Lung (tissue), 12 donors: ENCODE measurements around the gene BCL2L11. TPM values are rescaled to one million over a fixed set of nuclear protein-coding genes. Genes with fewer than 3 reads are reported as not detected.

Experiments used
- ATAC-seq: fragments of 200-7000 bp; cut with Tn5 transposase; one replicate; pipeline ENCODE4 v1.9.1; 2020; ENCODE audit warnings: moderate number of reproducible peaks; ENCODE audit not compliant: insufficient read depth, low FRiP score
- DNase-seq, 3 donors: peaks; one replicate each; pipeline ENCODE4 v3.0.0-alpha.2; 2013 to 2017
- H3K27ac ChIP-seq, 2 donors: one replicate each; pipeline ENCODE4 v1.5.1; 2013; ENCODE audit warnings: mild to moderate bottlenecking in 2 of 2, moderate library complexity in 2 of 2, control low read depth in 1 of 2, inconsistent platforms in 1 of 2, low read depth in 1 of 2, low read length in 1 of 2
- H3K27me3 ChIP-seq, 3 donors: one replicate each; pipeline ENCODE4 v1.5.1; 2013; ENCODE audit warnings: low read length in 2 of 3; ENCODE audit not compliant: control insufficient read depth in 3 of 3, insufficient read depth in 3 of 3
- H3K36me3 ChIP-seq, 4 donors: one replicate each; pipeline ENCODE4 v1.5.1; 2013; ENCODE audit warnings: low read length in 4 of 4, mild to moderate bottlenecking in 1 of 4, moderate library complexity in 1 of 4; ENCODE audit not compliant: control insufficient read depth in 4 of 4, insufficient read depth in 4 of 4
- H3K4me1 ChIP-seq, 5 donors: one replicate each; pipeline ENCODE4 v1.5.1; 2013; ENCODE audit warnings: low read length in 5 of 5, mild to moderate bottlenecking in 2 of 5, moderate library complexity in 1 of 5; ENCODE audit not compliant: control insufficient read depth in 5 of 5, insufficient read depth in 5 of 5
- H3K4me3 ChIP-seq: one replicate; pipeline ENCODE4 v1.5.1; 2013; ENCODE audit warnings: mild to moderate bottlenecking, control low read depth, moderate library complexity
- H3K9ac ChIP-seq, 2 donors: one replicate each; pipeline ENCODE4 v1.5.1; 2013; ENCODE audit warnings: low read length in 2 of 2, control low read depth in 1 of 2; ENCODE audit not compliant: insufficient read depth in 1 of 2
- H3K9me3 ChIP-seq, 4 donors: one replicate each; pipeline ENCODE4 v1.5.1; 2013; ENCODE audit warnings: low read length in 3 of 4, mild to moderate bottlenecking in 1 of 4, moderate library complexity in 1 of 4; ENCODE audit not compliant: control insufficient read depth in 4 of 4, insufficient read depth in 3 of 4
- CTCF ChIP-seq: IDR thresholded peaks from 2 replicates; pipeline ENCODE4 v1.5.1; 2012; ENCODE audit warnings: mild to moderate bottlenecking; ENCODE audit errors: control extremely low read depth, extremely low read depth
- WGBS, 2 donors: extraction: QIAGEN DNeasy Blood & Tissue Kit; methylation state at CpG; one replicate each; pipeline ENCODE4 v1.1.7; 2013; 5-methylcytosine and 5-hydroxymethylcytosine counted together
- polyA plus RNA-seq, 2 donors: library from polyadenylated mRNA; stranded (reverse); fragments of 200-250 nt; gene quantifications; one replicate each; pipeline ENCODE4 v1.2.1, GENCODE V29; 2013
- total RNA-seq, 2 donors: library from RNA; depleted of rRNA in 1 of 2; stranded (reverse); fragments of >200 nt in 1 of 2; gene quantifications; one replicate each; pipeline ENCODE4 v1.2.1, GENCODE V29; 2014 to 2021
- donor health status: control.
- donor health status: control.
- donor health status: Bipolar disorder and iron deficiency.
- donor health status: healthy.
- donor health status: DM: yes; HTN: yes; CAD: no.

BCL2L11 gene
- total and polyA plus RNA-seq, 4 donors = 3.8 to 24.2 (median 12.6) TPM

GRCh38 chr2:111116843-111117597 lies 3.7 kb upstream of the BCL2L11 start:
- TF ChIP-seq CTCF = peak; percentile 62
- no peak overlapping the region for H3K9ac ChIP-seq
- no peaks in the 10 kb centered on the region for H3K36me3 ChIP-seq
- ATAC-seq (no peak), DNase-seq (peak; percentile 81 to 84 (median 83))
- no peak overlapping the region for H3K4me3 ChIP-seq
- H3K27me3 ChIP-seq = peaks cover 0 to 39% (median 30%) of the 10 kb centered on the region in 3 donors
- WGBS, 2 donors = 11 to 17% methylated on average over 30 of the region's 30 CpGs
- no peaks in the 10 kb centered on the region for H3K9me3 ChIP-seq
- peaks cover 0 to 38% (median 3%) of the 10 kb centered on the region in 5 donors for H3K4me1 ChIP-seq
- no peak overlapping the region for H3K27ac ChIP-seq

DNA sequence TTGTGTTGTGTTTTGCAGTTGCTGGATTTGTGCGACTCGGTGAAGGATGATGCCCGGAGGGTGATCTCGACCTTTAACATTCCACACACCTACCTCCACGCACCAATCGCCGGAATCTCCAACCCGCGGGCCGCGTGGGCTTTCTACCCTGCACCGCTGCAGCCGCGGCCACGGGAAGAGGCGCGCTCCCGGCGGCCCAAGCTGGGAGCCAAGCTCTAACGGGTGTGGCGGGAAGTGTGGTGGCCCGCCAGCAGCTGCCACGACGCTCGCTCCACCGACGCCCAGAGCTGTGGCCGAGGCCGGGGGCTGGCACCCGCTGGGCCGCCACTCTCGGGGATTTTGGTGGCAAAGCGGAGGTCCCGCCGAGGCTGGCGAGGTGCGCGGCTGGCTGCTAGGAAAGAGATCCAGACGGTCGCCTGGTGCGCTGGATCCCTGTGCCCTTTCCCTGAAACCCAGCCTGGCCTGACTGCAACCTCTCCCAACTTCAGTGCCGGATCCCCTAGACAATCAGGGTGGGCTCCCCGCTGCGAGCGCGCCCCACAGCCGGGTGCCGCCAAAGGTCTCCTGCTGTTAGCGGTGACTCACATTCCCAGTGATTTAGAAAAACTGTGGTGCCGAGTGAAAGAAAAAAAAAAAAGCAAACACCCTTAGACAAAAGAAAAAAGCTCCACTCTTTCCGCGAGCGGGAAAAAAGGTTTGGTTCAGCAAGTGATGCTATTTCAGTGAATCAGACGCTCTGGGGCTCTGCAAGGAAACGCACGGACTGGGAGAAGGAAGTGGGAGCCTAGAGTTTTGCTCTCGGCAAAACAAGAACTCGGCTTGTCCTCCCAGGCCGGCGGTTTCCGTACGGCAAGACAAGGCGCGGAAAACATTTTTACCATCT lies 2.9 kb upstream of the BCL2L11 start:
- Histone ChIP-seq H3K4me1 (peaks cover 0 to 40% (median 3%) of the 10 kb centered on the region in 5 donors), H3K27me3 (peaks cover 0 to 39% (median 30%) of the 10 kb centered on the region in 3 donors), H3K36me3 (no peaks in the 10 kb centered on the region), H3K9ac (no peak overlapping the region), H3K9me3 (no peaks in the 10 kb centered on the region), H3K27ac (no peak overlapping the region), H3K4me3 (no peak overlapping the region)
- ATAC-seq (no peak), DNase-seq (peak; percentile 44 to 70 (median 59))
- TF ChIP-seq CTCF = no peak
- WGBS, 2 donors = 11 to 27% methylated on average over 64 of the region's 64 CpGs

- no peak overlapping the region for H3K4me3 ChIP-seq
- ATAC-seq = no peak
- WGBS, 2 donors = 17 to 38% methylated on average over 33 of the region's 33 CpGs
- H3K9ac ChIP-seq = no peak overlapping the region
- H3K9me3 ChIP-seq = no peaks in the 10 kb centered on the region
- peaks cover 0 to 39% (median 30%) of the 10 kb centered on the region in 3 donors for H3K27me3 ChIP-seq
- H3K36me3 ChIP-seq = peaks cover 0 to under 1% (median 0%) of the 10 kb centered on the region in 4 donors
- no peak for TF ChIP-seq CTCF
- H3K4me1 ChIP-seq = peaks cover 0 to 42% (median 3%) of the 10 kb centered on the region in 5 donors
- no peak overlapping the region for H3K27ac ChIP-seq
- DNase-seq = peak; percentile 30 to 41 (median 40)
Observed at GRCh38 chr2:111118481-111118980, 2.2 kb upstream of the BCL2L11 start.
